AG08395 (cell line): ENCODE measurements around the gene HSPA12A.
A peak's percentile ranks its signal among the peaks of the same experiment; 100 is the strongest.

Source experiments
- DNase-seq: peaks from one replicate; pipeline ENCODE4 v3.0.0; 2012; ENCODE audit warnings: mixed read lengths, low spot score

HSPA12A gene

GRCh38 chr10:116741391-116742351 is 695 bp downstream of the HSPA12A start:
- peak; percentile 28 for DNase-seq

- DNase-seq = no peak
Measured at GRCh38 chr10:116740971-116741370, 1.4 kb downstream of the HSPA12A start.

DNA sequence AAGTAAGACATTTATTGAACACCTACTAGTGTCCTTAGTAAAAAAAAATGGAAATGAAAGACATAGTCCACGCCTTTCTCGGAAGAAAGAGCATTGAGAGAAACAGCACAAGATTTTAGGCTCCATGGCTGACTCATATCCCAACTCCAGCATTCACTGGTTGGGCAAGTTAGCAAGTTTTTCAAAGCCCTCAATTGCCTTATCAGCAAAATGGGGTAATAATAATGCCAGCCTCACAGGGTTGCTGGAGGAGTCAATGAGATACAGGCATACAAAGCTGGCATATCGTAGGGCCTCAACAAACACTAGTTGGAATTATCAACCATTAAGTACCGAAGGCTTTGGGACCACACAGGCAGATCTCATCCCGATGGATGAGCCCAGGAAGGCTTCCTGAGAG is 4.0 kb downstream of the HSPA12A start:
- DNase-seq = no peak

- no peak for DNase-seq
Measured at GRCh38 chr10:116737627-116738327, 4.6 kb downstream of the HSPA12A start.

DNA sequence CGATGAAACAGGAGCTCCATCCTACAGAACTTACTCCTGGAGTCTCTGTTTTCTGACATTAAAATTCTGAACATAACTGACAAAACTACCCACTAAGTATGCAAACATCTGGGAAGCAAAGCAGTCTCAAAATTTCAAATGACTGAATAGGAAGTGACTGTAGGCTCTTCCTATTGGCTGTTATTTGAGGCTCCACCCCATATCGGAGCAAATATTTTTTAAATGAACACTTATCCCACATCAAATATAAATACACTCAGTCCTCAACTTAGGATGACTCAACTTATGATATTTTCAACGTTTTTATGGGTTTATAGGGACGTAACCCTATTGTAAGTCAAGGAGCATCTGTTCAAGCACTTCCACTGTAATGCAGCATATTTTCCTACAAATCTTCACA is 8.8 kb downstream of the HSPA12A start:
- DNase-seq = peak; percentile 52

DNA sequence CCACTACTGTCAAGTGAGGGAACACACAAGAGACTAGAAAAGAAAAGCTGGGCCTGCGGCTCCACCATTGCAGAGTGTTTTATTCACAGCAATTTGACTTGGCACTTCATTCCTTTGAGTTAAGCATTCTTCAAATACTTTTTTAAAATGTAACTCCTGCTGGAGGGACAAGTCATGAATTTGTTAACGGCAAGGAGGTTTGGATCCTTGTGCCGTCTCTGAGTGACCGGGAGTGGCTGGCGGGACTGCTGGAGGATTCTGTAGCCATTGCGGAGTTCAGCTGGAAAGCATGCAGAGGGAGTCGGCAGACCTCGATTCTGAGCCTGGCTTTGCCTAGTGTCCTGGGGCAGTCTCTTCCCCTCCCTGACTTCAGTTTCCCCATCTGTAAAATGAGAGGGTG is 9.8 kb downstream of the HSPA12A start:
- DNase-seq = no peak

GRCh38 chr10:116730464-116731260 is 11.7 kb downstream of the HSPA12A start:
- DNase-seq = no peak

GRCh38 chr10:116729243-116729642 is 13.1 kb downstream of the HSPA12A start:
- DNase-seq = no peak

DNA sequence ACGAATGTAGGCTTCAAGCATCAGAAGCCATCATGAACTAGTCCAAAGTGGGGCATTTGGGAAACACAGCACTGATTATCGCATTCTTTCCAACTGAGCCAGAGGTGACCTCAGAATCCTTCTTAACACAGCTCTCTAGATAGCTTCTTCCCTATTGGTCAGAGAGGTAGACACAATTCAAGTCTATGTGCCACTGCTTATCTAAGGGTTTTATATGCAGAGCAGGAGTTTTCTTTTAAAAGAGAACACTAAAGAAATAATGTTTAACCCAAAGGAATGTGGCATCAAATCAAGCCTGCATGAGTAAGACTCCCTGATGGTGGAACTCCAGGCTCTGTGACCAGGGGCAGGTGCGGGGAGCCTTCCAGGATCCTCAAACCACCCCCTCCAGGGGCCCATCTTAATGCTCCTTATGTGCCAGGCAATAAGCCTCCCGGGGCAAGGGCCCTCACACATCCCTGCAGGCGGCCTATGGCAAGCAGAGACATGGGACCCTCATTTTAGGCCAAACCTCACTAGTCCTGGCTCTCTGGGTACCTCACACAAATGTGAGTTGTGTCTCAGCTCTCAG is 13.8 kb downstream of the HSPA12A start:
- DNase-seq = peak; percentile 36

DNA sequence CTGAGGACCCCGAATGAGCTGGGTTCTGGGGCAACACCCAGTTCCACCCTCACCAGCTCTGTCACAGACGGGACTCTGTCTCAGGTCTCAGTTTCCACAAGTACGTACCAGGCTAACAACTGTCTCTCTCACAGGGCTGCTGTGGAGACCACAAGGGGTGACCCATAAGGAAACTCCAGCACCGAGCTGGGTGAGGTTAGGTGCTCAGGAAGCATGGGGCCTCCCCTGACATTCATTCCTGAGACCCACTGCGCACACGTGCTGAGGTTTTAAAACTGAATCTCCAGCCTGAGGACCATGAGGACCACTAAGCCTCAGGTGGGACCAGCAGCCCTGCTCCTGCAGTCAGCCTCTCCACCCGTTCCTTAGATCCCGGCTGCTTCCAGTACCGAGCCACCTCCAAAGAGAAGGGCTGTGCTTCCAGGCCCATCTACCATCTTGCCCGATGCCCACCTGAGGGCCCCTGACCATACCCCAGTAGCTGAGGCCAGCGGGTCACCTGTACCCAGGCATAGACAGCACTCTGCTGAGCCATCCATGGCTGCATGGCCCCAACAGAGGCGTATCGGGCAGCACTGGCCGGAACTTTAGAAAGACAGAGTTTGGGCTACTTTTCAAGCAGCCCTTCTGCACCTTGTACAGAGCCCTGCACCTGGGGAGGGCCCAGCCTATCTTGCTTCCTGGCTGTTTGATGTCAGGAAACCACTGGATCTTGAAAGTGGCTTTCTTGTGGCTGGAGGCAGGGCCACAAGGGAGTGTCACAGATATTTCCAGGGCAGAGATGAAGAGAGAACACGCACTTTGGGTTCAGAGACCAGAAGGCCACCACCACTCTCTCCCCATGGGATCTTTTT is 18.7 kb downstream of the HSPA12A start:
- no peak for DNase-seq

GRCh38 chr10:116722736-116723427 is 19.5 kb downstream of the HSPA12A start:
- no peak for DNase-seq

DNA sequence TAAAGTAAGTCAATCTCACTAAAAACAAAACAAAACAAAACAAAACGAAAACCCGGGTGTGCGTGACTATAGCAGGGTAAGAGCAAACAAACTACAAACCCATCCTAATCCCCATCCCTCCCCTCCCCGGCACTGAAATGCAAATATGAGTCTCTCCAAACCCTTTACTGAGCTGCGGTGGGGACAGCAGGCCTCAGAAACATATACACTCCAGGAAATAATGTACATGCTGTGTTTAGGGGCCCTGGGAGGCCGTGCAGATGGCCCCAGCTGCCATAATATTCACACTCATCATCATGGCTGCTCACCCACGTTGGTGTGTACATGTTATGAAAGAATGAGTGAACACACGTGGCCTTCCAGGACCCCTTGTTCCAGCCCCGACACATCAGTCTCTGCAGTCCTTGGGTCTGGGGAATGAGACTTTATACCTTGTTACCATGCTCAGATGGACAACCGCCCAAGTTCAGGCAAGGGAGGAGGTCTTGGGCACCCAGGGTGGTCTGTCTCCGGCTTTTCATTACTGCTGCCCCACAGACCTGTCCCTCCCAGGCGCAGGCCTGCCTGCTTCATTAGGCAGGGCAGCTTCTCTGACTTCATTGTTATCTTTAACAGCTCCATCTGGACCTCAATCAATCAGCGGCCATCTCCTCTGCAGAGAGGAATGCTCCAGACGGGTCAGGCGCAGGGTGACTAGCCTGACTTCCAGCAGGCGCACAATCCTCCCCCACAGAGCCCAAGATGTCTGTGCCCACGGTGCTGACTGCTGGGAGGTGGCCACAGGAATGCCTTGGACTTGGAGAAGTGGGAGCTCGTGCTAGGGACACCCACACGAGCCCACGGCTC is 20.6 kb downstream of the HSPA12A start:
- no peak for DNase-seq

DNA sequence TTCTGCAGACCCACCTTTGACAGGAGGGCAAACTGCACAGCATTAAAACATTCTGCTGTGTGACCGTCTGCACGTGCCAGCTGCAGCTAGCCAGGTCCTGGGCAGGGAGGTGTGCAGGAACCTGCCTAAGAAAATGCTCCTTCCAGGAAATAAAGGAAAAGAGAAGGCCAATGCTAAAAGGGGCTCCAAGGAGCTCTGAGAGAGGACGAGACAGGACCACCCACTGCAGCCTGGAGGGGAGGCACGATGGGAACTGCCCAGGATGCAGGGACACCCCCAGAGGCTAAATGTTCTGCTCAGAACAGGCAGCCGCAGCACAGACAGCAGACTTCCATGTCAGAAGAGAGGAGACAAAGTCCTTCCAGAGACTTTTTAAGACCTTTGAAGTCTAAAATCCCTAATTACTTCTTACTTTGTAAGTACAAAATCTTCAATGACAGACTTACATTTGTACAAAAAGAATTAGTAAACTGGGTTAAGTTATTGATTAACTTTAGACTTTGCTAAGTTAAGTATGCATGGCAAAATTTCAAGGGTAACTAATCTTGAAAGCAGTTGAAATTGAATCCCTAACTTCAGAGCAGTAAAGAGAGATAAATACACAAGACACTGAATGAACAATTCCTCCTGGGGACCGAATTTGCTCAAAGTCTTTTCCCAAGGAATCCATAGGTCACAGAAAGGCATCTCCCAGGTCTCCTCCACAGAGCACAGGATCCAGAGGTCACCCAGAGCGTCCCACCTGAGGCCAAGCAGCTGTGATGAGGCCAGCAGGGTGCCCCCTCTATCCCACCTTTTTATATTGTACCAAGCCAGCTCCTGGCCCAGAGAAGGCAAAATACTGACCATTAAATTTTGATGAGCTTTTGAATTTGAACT is 21.5 kb downstream of the HSPA12A start:
- no peak for DNase-seq

DNA sequence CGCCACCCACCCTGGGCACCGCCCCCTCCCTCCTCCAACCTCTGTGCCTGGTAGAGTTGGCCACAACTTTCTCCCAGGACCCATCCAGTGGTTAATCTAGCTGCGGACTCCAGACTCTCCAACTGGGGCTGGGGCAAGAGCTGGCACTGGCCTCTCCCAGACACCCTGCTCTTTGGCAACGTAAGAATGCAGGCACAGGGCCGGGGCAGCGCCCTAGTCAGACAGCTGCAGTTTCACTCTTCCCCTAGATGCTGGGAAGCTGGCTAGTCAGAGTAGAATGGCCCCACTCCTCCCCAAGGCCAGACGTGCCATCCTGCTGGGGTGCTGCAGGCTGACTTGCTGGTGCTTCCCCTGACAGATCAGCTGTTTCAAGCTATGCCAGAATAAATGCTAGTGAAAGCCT is 22.1 kb downstream of the HSPA12A start:
- DNase-seq = no peak

DNA sequence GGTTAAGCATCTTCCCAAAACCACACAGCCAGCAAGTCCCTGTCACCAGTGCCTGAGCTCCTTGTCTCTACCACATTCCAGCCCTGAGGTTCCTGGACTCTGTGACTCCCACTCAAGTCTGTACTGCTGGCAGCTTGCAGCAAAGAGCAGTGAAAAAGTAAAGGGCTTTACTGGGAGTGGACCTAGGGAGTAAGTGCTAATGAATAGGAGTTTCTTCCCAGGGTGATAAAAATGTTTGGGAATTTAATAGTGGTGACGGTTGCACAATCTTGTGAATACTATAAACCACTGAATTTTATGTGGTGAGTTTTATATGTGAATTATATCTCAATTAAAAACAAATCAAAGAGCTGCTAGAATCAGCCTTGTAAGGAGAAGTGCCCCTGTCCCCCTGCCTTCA is 22.6 kb downstream of the HSPA12A start:
- DNase-seq = no peak

- DNase-seq = no peak
Measured at GRCh38 chr10:116718058-116718457, 24.3 kb downstream of the HSPA12A start.

DNA sequence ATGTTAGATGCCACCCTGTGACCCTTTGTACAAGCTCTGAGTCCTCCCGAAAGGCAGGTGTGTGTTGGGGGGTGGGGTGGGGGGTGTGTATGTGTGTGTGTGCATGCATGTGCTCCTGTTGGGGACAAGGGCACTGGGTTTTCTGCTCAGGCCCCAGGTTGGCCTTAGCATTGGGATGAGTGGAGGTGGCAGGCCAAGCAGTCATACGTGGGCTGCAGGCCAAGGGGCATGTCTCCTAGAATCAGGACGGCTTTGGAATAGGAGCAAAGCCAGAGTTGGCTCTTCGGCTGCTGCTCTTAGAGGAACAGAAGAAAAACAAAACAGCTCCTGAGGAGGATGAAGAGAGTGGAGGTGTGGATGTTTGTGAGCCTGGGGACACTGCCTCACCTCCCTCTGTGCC is 26.0 kb downstream of the HSPA12A start:
- no peak for DNase-seq

- no peak for DNase-seq
Measured at GRCh38 chr10:116715839-116716377, 26.5 kb downstream of the HSPA12A start.
